GM23338 (cell line): ENCODE results near the gene OR6B3. TPM values are rescaled to one million over a fixed set of nuclear protein-coding genes. Genes with fewer than 3 reads are reported as not detected.

Source experiments
- ATAC-seq: fragments of 200-7000 bp; cut with Tn5 transposase; 3 replicates; pipeline ENCODE4 v1.9.1; 2020
- DNase-seq: peaks from one replicate; pipeline ENCODE4 v3.0.0-alpha.2; 2015; ENCODE audit warnings: low spot score
- H2AFZ ChIP-seq: fragments of 200-600 bp; sonication (generic); 2 replicates; pipeline ENCODE4 v1.8.0; 2016; ENCODE audit warnings: antibody characterized with exemption, mild to moderate bottlenecking, moderate library complexity
- H3F3A ChIP-seq: fragments of 200-600 bp; sonication (generic); replicated peaks from 2 replicates; pipeline ENCODE4 v1.8.0; 2017; ENCODE audit warnings: antibody characterized with exemption, mixed run types, low read depth
- H3K27ac ChIP-seq: fragments of 200-600 bp; sonication (generic); 2 replicates; pipeline ENCODE4 v1.6.1; 2016; ENCODE audit warnings: low read depth
- H3K27me3 ChIP-seq: fragments of 200-600 bp; sonication (generic); 2 replicates; pipeline ENCODE4 v1.8.0; 2016; ENCODE audit warnings: mild to moderate bottlenecking, mixed run types, moderate library complexity; ENCODE audit not compliant: insufficient read depth
- H3K36me3 ChIP-seq: fragments of 200-600 bp; sonication (generic); 2 replicates; pipeline ENCODE4 v1.8.0; 2016; ENCODE audit warnings: mild to moderate bottlenecking; ENCODE audit not compliant: insufficient read depth
- H3K4me1 ChIP-seq: fragments of 200-600 bp; sonication (generic); 2 replicates; pipeline ENCODE4 v1.8.0; 2016; ENCODE audit warnings: mild to moderate bottlenecking, moderate library complexity; ENCODE audit not compliant: insufficient read depth
- H3K4me2 ChIP-seq: fragments of 200-600 bp; sonication (generic); 2 replicates; pipeline ENCODE4 v1.7.1; 2017; ENCODE audit warnings: mixed run types
- H3K4me3 ChIP-seq: fragments of 200-600 bp; sonication (generic); 2 replicates; pipeline ENCODE4 v1.6.1; 2016; ENCODE audit warnings: mixed run types
- H3K79me2 ChIP-seq: fragments of 200-600 bp; sonication (generic); replicated peaks from 2 replicates; pipeline ENCODE4 v1.8.0; 2017; ENCODE audit warnings: mild to moderate bottlenecking; ENCODE audit not compliant: insufficient read depth
- H3K9me2 ChIP-seq: fragments of 200-600 bp; sonication (generic); 2 replicates; pipeline ENCODE4 v1.8.0; 2017; ENCODE audit not compliant: insufficient read depth
- H4K20me1 ChIP-seq: fragments of 200-600 bp; sonication (generic); replicated peaks from 2 replicates; pipeline ENCODE4 v1.8.0; 2017; ENCODE audit warnings: mild to moderate bottlenecking; ENCODE audit not compliant: insufficient read depth
- H3K27ac Mint-ChIP-seq: 2 replicates; pipeline ENCODE4 v1.8.0; 2020; ENCODE audit warnings: inconsistent platforms, mild to moderate bottlenecking, moderate library complexity, mixed read lengths
- H3K27me3 Mint-ChIP-seq: 3 replicates; pipeline ENCODE4 v1.8.0; 2022; ENCODE audit warnings: low read depth, mild to moderate bottlenecking, moderate library complexity, mixed read lengths, inconsistent platforms; ENCODE audit not compliant: insufficient read depth, poor library complexity
- H3K36me3 Mint-ChIP-seq: 3 replicates; pipeline ENCODE4 v1.8.0; 2021; ENCODE audit warnings: low read depth, mild to moderate bottlenecking, inconsistent platforms, moderate library complexity, mixed read lengths
- H3K4me1 Mint-ChIP-seq: 3 replicates; pipeline ENCODE4 v1.8.0; 2020; ENCODE audit warnings: mild to moderate bottlenecking, inconsistent platforms, mixed read lengths
- H3K4me3 Mint-ChIP-seq: 3 replicates; pipeline ENCODE4 v1.8.0; 2021; ENCODE audit warnings: moderate library complexity, mild to moderate bottlenecking, inconsistent platforms, mixed read lengths
- H3K9me3 Mint-ChIP-seq: 3 replicates; pipeline ENCODE4 v1.8.0; 2020; ENCODE audit warnings: moderate library complexity, mild to moderate bottlenecking, inconsistent platforms, mixed read lengths
- CREB1 ChIP-seq: fragments of 250-450 bp; sonication (Bioruptor Pico); IDR thresholded peaks from 2 replicates; pipeline ENCODE4 v1.5.0; 2020; ENCODE audit warnings: low read depth, mild to moderate bottlenecking, moderate library complexity
- EZH2 ChIP-seq: fragments of 200-600 bp; sonication (generic); IDR thresholded peaks from one replicate; pipeline ENCODE4 v1.8.0; 2017; ENCODE audit warnings: antibody characterized with exemption, mild to moderate bottlenecking, low read depth; ENCODE audit not compliant: unreplicated experiment
- REST ChIP-seq: IDR thresholded peaks from one replicate; pipeline ENCODE4 v1.6.1; 2018; ENCODE audit warnings: antibody characterized with exemption; ENCODE audit not compliant: unreplicated experiment
- STAT1 ChIP-seq: IDR thresholded peaks from one replicate; pipeline ENCODE4 v1.6.1; 2016; ENCODE audit warnings: antibody characterized with exemption; ENCODE audit not compliant: unreplicated experiment
- ZNF114 ChIP-seq: fragments of 250-450 bp; sonication (Bioruptor Pico); IDR thresholded peaks from 2 replicates; pipeline ENCODE4 v1.5.0; 2020; ENCODE audit warnings: mild to moderate bottlenecking, moderate library complexity
- ZNF331 ChIP-seq: fragments of 250-450 bp; sonication (Bioruptor Pico); IDR thresholded peaks from 2 replicates; pipeline ENCODE4 v1.5.0; 2020; ENCODE audit warnings: low read depth, mild to moderate bottlenecking, moderate library complexity
- ZNF462 ChIP-seq: fragments of 250-450 bp; sonication (Bioruptor Pico); IDR thresholded peaks from 2 replicates; pipeline ENCODE4 v1.5.0; 2020; ENCODE audit warnings: mild to moderate bottlenecking, moderate library complexity
- polyA plus RNA-seq: library from polyadenylated mRNA; unstranded; fragments of >200 nt; fragmentation: Nextera tagmentation; extraction: Ambion mirVana; gene quantifications from 2 replicates; pipeline ENCODE4 v1.2.1, GENCODE V29; 2016
- total RNA-seq: library from RNA; depleted of rRNA; stranded (reverse); fragments of >200 nt; shearing (Covaris generic); gene quantifications from 2 replicates; pipeline ENCODE4 v1.2.3, GENCODE V29; 2014

OR6B3 gene
- total and polyA plus RNA-seq, 2 experiments from 2014 or later: not detected

- TF ChIP-seq ZNF462 (CRISPR knock-in tag): no peak
These were observed 1.6 kb downstream of the OR6B3 start (continued) for GRCh38 chr2:240051697-240052096.

- no peak for DNase-seq
- Histone ChIP-seq H3K27me3 (no peaks in the 10 kb centered on the region), H3F3A (no peaks in the 10 kb centered on the region), H3K79me2 (no peaks in the 10 kb centered on the region), H3K9me2 (no peaks in the 10 kb centered on the region), H3K4me1 (no peaks in the 10 kb centered on the region; the same call in 1 of the 2 replicates), H3K4me3 (no peak overlapping the region), H4K20me1 (no peaks in the 10 kb centered on the region), H3K36me3 (no peaks in the 10 kb centered on the region), H2AFZ (no peak overlapping the region), H3K27ac (no peak overlapping the region), H3K4me2 (no peak overlapping the region)
- H3K9me3 Mint-ChIP-seq: no peaks in the 10 kb centered on the region
- no peaks in the 10 kb centered on the region for H3K4me1 Mint-ChIP-seq
- H3K27me3 Mint-ChIP-seq: peaks cover 7% of the 10 kb centered on the region
- H3K4me3 Mint-ChIP-seq: no peak overlapping the region
- no peak overlapping the region for H3K27ac Mint-ChIP-seq
- no peak for ATAC-seq
- no peaks in the 10 kb centered on the region for H3K36me3 Mint-ChIP-seq
- no peak for TF ChIP-seq REST
- TF ChIP-seq EZH2: no peak
- no peak for TF ChIP-seq ZNF114 (CRISPR knock-in tag)
- TF ChIP-seq STAT1: no peak
- TF ChIP-seq CREB1 (CRISPR knock-in tag): no peak
- no peak for TF ChIP-seq ZNF331 (CRISPR knock-in tag)
These were observed 3.0 kb downstream of the OR6B3 start for GRCh38 chr2:240050278-240050677.
